ENCODE measurements around the gene PRPF31. TPM values are rescaled to one million over a fixed set of nuclear protein-coding genes. Genes with fewer than 3 reads are reported as not detected.

PRPF31 gene
- total RNA-seq, 6 donors from 2014 or later, result 43.9 to 73.3 (median 47.4) TPM

GRCh38 chr19:54142166-54142780 is 26.7 kb downstream of the PRPF31 start:
- Histone ChIP-seq H3K9me3 (no peaks in the 10 kb centered on the region), H3K27ac (no peak overlapping the region), H3K4me1 (peaks cover 22 to 34% (median 28%) of the 10 kb centered on the region in 4 donors), H3K4me3 (no peak overlapping the region), H3K36me3 (peaks cover 41 to 63% (median 52%) of the 10 kb centered on the region in 4 donors), H3K27me3 (no peaks in the 10 kb centered on the region)
- 85 to 87% methylated on average over 7 of the region's 7 CpGs for WGBS, 2 donors
- ATAC-seq (ENCODE audit: low FRiP score in 2 of 2) (no peak), DNase-seq (no peak)
- TF ChIP-seq POLR2AphosphoS5 (IDR thresholded peaks at IDR 0.05) (no peak), POLR2A (IDR thresholded peaks at IDR 0.05) (no peak), CTCF (IDR thresholded peaks at IDR 0.05) (no peak), EP300 (IDR thresholded peaks at IDR 0.05) (no peak)

GRCh38 chr19:54145541-54146158 is 30.1 kb downstream of the PRPF31 start:
- no peak for ATAC-seq (ENCODE audit: low FRiP score in 2 of 2)
- 89 to 93% methylated on average over 10 to 28 of the region's 28 CpGs for WGBS, 2 donors
- TF ChIP-seq POLR2AphosphoS5 (IDR thresholded peaks at IDR 0.05), result no peak
- TF ChIP-seq POLR2A (IDR thresholded peaks at IDR 0.05), result no peak
- TF ChIP-seq CTCF (IDR thresholded peaks at IDR 0.05), result no peak
- TF ChIP-seq EP300 (IDR thresholded peaks at IDR 0.05), result no peak
- no peaks in the 10 kb centered on the region for H3K9me3 ChIP-seq
- H3K36me3 ChIP-seq, result peaks cover 44 to 91% (median 86%) of the 10 kb centered on the region in 4 donors
- H3K4me1 ChIP-seq, result peaks cover under 1 to 7% (median 4%) of the 10 kb centered on the region in 4 donors
- H3K27me3 ChIP-seq, result no peaks in the 10 kb centered on the region
- DNase-seq, result no peak
- no peak overlapping the region for H3K27ac ChIP-seq
- no peak overlapping the region for H3K4me3 ChIP-seq

GRCh38 chr19:54147676-54148075 is 32.1 kb downstream of the PRPF31 start:
- no peak overlapping the region for H3K27ac ChIP-seq
- peaks cover 51 to 100% (median 97%) of the 10 kb centered on the region in 4 donors for H3K36me3 ChIP-seq
- no peaks in the 10 kb centered on the region for H3K9me3 ChIP-seq
- TF ChIP-seq POLR2AphosphoS5 (IDR thresholded peaks at IDR 0.05), result no peak
- H3K4me1 ChIP-seq, result no peaks in the 10 kb centered on the region
- WGBS, 2 donors, result 67 to 88% methylated on average over 3 of the region's 3 CpGs
- no peak for DNase-seq
- H3K4me3 ChIP-seq, result no peak overlapping the region
- H3K27me3 ChIP-seq, result no peaks in the 10 kb centered on the region
- ATAC-seq (ENCODE audit: low FRiP score in 2 of 2), result peak in 1 of 2 donors; percentile 62

GRCh38 chr19:54148158-54148557 is 32.6 kb downstream of the PRPF31 start:
- Histone ChIP-seq H3K4me1 (no peaks in the 10 kb centered on the region), H3K27ac (no peak overlapping the region), H3K4me3 (no peak overlapping the region), H3K36me3 (peaks cover 51 to 100% (median 97%) of the 10 kb centered on the region in 4 donors), H3K27me3 (no peaks in the 10 kb centered on the region), H3K9me3 (no peaks in the 10 kb centered on the region)
- 84 to 91% methylated on average over 5 to 19 of the region's 19 CpGs for WGBS, 2 donors
- DNase-seq (peak in 1 of 2 donors; percentile 78), ATAC-seq (ENCODE audit: low FRiP score in 2 of 2) (no peak)
- TF ChIP-seq POLR2AphosphoS5 (IDR thresholded peaks at IDR 0.05), result no peak

GRCh38 chr19:54149021-54149812 is 33.7 kb downstream of the PRPF31 start:
- 80 to 88% methylated on average over 9 to 12 of the region's 12 CpGs for WGBS, 2 donors
- H3K27me3 ChIP-seq, result no peaks in the 10 kb centered on the region
- peaks cover 49 to 100% (median 97%) of the 10 kb centered on the region in 4 donors for H3K36me3 ChIP-seq
- TF ChIP-seq POLR2AphosphoS5 (IDR thresholded peaks at IDR 0.05), result no peak
- TF ChIP-seq CTCF (IDR thresholded peaks at IDR 0.05), result no peak
- TF ChIP-seq POLR2A (IDR thresholded peaks at IDR 0.05), result no peak
- no peak for TF ChIP-seq EP300 (IDR thresholded peaks at IDR 0.05)
- no peak for DNase-seq
- no peak for ATAC-seq (ENCODE audit: low FRiP score in 2 of 2)
- H3K4me1 ChIP-seq, result no peaks in the 10 kb centered on the region
- no peak overlapping the region for H3K4me3 ChIP-seq
- H3K27ac ChIP-seq, result no peak overlapping the region
- H3K9me3 ChIP-seq, result no peaks in the 10 kb centered on the region
